Breast epithelium (tissue), 4 donors: ENCODE measurements around the gene MSL1. TPM values are rescaled to one million over a fixed set of nuclear protein-coding genes. Genes with fewer than 3 reads are reported as not detected.

ENCODE experiments used
- DNase-seq, 2 donors: peaks; one replicate each; pipeline ENCODE4 v3.0.0-alpha.2; 2019; ENCODE audit warnings: low spot score in 2 of 2
- H3K27ac ChIP-seq, 2 donors: fragments of 200-600 bp; sonication (generic) in 1 of 2; one replicate each; pipeline ENCODE4 v1.5.1; 2016 to 2019; ENCODE audit warnings: mild to moderate bottlenecking in 1 of 2
- H3K27me3 ChIP-seq, 2 donors: fragments of 200-600 bp; sonication (generic) in 1 of 2; one replicate each; pipeline versions ENCODE4 v1.5.1 to v1.6.0; 2017 to 2019; ENCODE audit warnings: control low read depth in 1 of 2, mild to moderate bottlenecking in 1 of 2
- H3K36me3 ChIP-seq: fragments of 200-600 bp; one replicate; pipeline ENCODE4 v1.5.1; 2019
- H3K4me1 ChIP-seq, 2 donors: fragments of 200-600 bp; sonication (generic); one replicate each; pipeline ENCODE4 v1.5.1; 2016 to 2019; ENCODE audit warnings: control low read depth in 1 of 2
- H3K4me3 ChIP-seq, 3 donors: fragments of 200-600 bp; sonication (generic); 1 replicate in 2 of 3; 2 replicates in 1 of 3; pipeline ENCODE4 v1.5.1; 2016 to 2019; ENCODE audit warnings: mild to moderate bottlenecking in 3 of 3, moderate library complexity in 2 of 3
- H3K9me3 ChIP-seq, 2 donors: fragments of 200-600 bp; sonication (generic) in 1 of 2; one replicate each; pipeline ENCODE4 v1.5.1; 2016 to 2019; ENCODE audit warnings: control low read depth in 1 of 2
- POLR2A ChIP-seq: fragments of 450-650 bp; IDR thresholded peaks from one replicate; pipeline ENCODE4 v1.6.1; 2016; ENCODE audit warnings: antibody characterized with exemption, mild to moderate bottlenecking, moderate library complexity
- POLR2AphosphoS5 ChIP-seq, 3 donors: sonication (generic); formaldehyde crosslinking; IDR thresholded peaks; one replicate each; pipeline ENCODE4 v1.6.1; 2017; ENCODE audit warnings: antibody characterized with exemption in 3 of 3
- intact Hi-C: fragments of 100-400 bp; cut with DNase I; formaldehyde crosslinking; loops from one replicate; pipeline ENCODE4 v1.15.1; 2023; ENCODE audit warnings: low total_unique reads
- total RNA-seq, 3 donors: library from RNA; depleted of rRNA; stranded (reverse); fragments of >200 nt; gene quantifications; one replicate each; pipeline ENCODE4 v1.1.0, GENCODE V29; 2016
- TF ChIP-seq, protein P1 (sequence below), 3 donors: fragments of 450-650 bp; IDR thresholded peaks; one replicate each; pipeline ENCODE4 v1.5.1; 2016 to 2017; ENCODE audit warnings: antibody characterized with exemption in 3 of 3, mild to moderate bottlenecking in 3 of 3, moderate library complexity in 3 of 3

The MSL1 gene
- total RNA-seq, 3 donors from 2014 or later = 49.3 to 79.3 (median 78.2) TPM

DNA sequence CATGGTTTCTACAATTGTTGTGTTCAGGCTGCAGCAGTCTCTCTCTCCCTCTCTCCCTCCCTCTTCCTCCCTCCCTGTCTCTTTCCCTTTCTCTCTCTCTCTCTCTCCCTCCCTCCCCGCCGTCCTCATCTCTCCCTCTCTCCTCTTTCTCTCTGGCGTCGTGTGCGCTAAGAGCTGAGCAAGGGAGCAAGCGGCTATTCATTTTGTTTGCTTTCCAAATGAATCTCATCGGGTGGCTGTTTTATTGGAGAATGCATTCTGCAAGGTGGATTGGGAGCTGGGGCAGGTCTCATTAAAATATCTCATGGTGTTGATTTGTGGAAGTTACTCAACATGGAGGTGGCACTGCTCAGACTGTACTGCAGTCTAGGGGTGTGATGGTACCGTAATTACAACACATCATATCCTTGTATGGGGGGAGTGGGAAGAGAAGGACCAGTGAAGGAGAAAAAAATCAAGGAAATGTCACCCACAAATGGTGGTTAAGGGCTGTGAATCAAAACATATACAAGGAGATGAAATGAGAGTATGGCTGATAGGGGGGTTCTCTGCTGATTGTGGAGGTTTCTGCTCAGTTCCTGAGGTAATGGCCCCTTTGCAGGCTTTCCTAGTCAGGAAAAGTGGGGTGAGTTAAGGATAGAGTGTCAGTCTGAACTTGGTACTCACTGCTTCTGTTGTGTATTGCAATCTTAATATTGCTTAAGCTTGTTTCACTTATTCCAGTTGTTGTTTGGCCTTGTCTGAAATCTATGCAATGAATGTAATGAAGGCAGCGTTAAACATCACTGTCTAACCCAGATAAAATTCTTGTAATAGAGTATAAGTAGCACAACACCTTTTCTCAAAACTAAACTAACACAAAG is 2.7 kb downstream of the MSL1 start:
- Histone ChIP-seq H3K4me3 (peak overlapping the region; percentile 81 to 100 (median 85)), H3K27me3 (no peaks in the 10 kb centered on the region), H3K4me1 (peaks cover 0 to 9% of the 10 kb centered on the region in 2 donors), H3K9me3 (no peaks in the 10 kb centered on the region), H3K27ac (peak overlapping the region; percentile 95 to 100), H3K36me3 (no peaks in the 10 kb centered on the region)
- TF ChIP-seq, protein P1, sequence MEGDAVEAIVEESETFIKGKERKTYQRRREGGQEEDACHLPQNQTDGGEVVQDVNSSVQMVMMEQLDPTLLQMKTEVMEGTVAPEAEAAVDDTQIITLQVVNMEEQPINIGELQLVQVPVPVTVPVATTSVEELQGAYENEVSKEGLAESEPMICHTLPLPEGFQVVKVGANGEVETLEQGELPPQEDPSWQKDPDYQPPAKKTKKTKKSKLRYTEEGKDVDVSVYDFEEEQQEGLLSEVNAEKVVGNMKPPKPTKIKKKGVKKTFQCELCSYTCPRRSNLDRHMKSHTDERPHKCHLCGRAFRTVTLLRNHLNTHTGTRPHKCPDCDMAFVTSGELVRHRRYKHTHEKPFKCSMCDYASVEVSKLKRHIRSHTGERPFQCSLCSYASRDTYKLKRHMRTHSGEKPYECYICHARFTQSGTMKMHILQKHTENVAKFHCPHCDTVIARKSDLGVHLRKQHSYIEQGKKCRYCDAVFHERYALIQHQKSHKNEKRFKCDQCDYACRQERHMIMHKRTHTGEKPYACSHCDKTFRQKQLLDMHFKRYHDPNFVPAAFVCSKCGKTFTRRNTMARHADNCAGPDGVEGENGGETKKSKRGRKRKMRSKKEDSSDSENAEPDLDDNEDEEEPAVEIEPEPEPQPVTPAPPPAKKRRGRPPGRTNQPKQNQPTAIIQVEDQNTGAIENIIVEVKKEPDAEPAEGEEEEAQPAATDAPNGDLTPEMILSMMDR (IDR thresholded peaks at IDR 0.05) = no peak
- no peak for TF ChIP-seq POLR2AphosphoS5 (IDR thresholded peaks at IDR 0.05)
- no peak for TF ChIP-seq POLR2A
- intact Hi-C loops = no loop called here
- no peak for DNase-seq

DNA sequence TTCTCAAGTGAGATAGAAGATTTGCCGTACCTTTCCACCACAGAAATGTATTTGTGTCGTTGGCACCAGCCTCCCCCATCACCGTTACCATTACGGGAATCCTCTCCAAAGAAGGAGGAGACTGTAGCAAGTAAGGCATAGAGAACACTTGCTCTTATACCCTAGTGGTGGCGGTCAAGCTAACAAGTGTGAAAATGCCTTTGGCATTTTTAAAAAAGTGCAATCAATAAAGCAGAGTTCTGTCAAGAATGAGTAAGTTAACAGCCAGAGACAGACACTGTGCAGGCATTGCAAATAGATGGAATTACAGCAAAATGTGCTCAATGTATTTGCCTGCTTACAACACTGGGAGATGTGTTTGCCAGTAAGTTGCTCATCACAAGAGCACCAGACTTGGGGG is 7.7 kb downstream of the MSL1 start:
- Histone ChIP-seq H3K4me3 (no peak overlapping the region), H3K4me1 (peaks cover 0 to 7% of the 10 kb centered on the region in 2 donors), H3K27me3 (no peaks in the 10 kb centered on the region), H3K27ac (no peak overlapping the region), H3K9me3 (no peaks in the 10 kb centered on the region), H3K36me3 (no peaks in the 10 kb centered on the region)
- no peak for DNase-seq
- intact Hi-C loops = no loop called here
- TF ChIP-seq POLR2A (no peak), POLR2AphosphoS5 (IDR thresholded peaks at IDR 0.05) (no peak)
- TF ChIP-seq, protein P1 (IDR thresholded peaks at IDR 0.05) = no peak

DNA sequence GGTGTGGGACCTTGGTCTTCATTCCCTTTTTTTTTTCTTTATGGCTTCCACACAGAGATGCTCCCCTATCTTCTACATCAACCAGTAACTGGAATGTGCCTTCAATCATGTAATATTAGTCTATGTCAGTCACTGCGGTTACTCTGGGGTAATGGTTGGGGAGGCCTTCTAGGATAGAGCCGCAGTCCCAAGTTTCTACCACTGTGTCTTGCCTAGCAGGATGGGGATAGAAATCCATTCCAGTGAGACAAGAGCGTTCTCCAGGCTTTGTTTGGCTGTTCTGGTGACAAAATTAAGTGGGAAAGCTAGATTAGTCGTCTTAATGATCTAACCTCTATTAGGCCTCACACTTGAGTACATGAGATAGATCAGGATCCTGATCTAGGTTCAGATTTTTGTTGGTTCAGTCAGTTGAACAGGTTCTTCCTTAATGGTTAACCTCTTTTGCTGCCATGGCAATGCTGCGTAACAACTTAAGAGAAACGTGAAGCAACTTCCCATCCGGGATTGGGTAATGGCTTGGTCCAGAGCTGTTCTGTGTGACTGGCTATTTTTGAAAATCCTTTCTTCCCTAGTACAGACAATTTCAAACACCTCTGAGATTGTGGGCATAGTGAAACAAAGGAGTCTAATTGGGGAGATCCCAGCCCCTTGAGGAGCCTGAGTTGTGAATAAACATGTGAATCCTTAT is 8.7 kb downstream of the MSL1 start:
- TF ChIP-seq, protein P1 (IDR thresholded peaks at IDR 0.05) = no peak
- TF ChIP-seq POLR2AphosphoS5 (IDR thresholded peaks at IDR 0.05) = no peak
- TF ChIP-seq POLR2A = no peak
- Histone ChIP-seq H3K27ac (peak overlapping the region; percentile 5 to 37), H3K9me3 (no peaks in the 10 kb centered on the region), H3K4me1 (no peaks in the 10 kb centered on the region), H3K36me3 (no peaks in the 10 kb centered on the region), H3K4me3 (no peak overlapping the region), H3K27me3 (no peaks in the 10 kb centered on the region)
- DNase-seq = no peak
- intact Hi-C loops = no loop called here

DNA sequence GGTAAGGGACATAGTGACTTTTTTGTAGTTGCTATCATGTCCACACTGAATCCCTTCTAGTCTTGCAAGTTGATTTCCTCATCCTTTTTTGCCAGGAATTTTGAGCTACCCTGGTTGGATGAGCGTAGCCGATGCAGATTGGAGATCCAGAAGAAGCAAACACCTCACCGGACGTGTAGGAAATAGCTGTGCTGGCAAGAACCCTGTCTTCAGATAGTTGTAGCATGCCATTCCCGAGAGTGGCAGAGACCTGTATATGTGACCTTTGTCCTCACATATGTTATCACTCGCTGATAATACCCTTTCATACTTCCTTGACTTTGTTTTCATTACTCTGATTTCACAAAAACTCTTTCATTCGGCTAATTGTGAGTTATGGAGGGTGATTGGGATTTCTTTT is 12.4 kb downstream of the MSL1 start:
- Histone ChIP-seq H3K27ac (peak overlapping the region in 1 of 2 donors; percentile 14), H3K4me1 (no peaks in the 10 kb centered on the region), H3K27me3 (no peaks in the 10 kb centered on the region), H3K9me3 (no peaks in the 10 kb centered on the region), H3K36me3 (no peaks in the 10 kb centered on the region), H3K4me3 (no peak overlapping the region)
- intact Hi-C loops = no loop called here
- no peak for DNase-seq
- TF ChIP-seq POLR2AphosphoS5 (IDR thresholded peaks at IDR 0.05) (no peak), POLR2A (no peak)
- TF ChIP-seq, protein P1 (IDR thresholded peaks at IDR 0.05) = no peak

DNA sequence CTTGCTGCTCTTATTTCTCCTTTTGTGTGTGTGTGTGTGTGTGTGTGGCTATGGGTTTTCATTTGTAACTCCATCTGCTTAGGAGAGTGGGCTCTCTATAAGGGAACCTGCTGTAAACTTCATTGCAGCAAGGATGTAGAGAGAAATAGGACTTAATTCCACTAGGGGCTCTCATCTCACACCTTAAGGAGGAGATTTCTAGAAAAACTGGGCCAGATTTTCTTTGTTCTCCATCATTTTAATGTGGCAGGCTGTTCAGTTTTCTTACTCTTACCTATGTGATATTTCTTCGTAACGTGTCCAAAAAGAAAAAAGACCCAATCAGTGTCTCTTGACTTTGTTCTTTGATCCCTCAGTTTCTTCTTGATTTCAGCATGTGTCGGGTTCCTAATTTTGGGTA is 14.0 kb downstream of the MSL1 start:
- no peak for TF ChIP-seq POLR2A
- TF ChIP-seq POLR2AphosphoS5 (IDR thresholded peaks at IDR 0.05) = no peak
- TF ChIP-seq, protein P1 (IDR thresholded peaks at IDR 0.05) = no peak
- no peaks in the 10 kb centered on the region for H3K9me3 ChIP-seq
- H3K27me3 ChIP-seq = no peaks in the 10 kb centered on the region
- intact Hi-C loops = no loop called here
- DNase-seq = no peak
- no peak overlapping the region for H3K4me3 ChIP-seq
- no peaks in the 10 kb centered on the region for H3K4me1 ChIP-seq
- no peaks in the 10 kb centered on the region for H3K36me3 ChIP-seq
- peak overlapping the region in 1 of 2 donors; percentile 44 for H3K27ac ChIP-seq
